ENCODE results near the gene TMEM107. TPM values are rescaled to one million over a fixed set of nuclear protein-coding genes. Genes with fewer than 3 reads are reported as not detected.
A peak's percentile ranks its signal among the peaks of the same experiment; 100 is the strongest.

The TMEM107 gene
- total and polyA plus RNA-seq, 5 donors, result 7.1 to 11.4 (median 8.2) TPM

- peak overlapping the region; percentile 100 for H3K27ac ChIP-seq (ENCODE audit: low read length)
- WGBS, result 18% methylated on average over 13 of the region's 13 CpGs
- peak; percentile 81 to 89 (median 89) for DNase-seq
- H3K27me3 ChIP-seq (ENCODE audit: control insufficient read depth, insufficient read depth), result no peaks in the 10 kb centered on the region
- intact Hi-C loops (cut with DNase I), result no loop called here
- peaks cover 19% of the 10 kb centered on the region for H3K4me1 ChIP-seq (ENCODE audit: control insufficient read depth, insufficient read depth, low read length)
- peak overlapping the region; percentile 38 for H3K4me3 ChIP-seq (ENCODE audit: low read length)
- no peaks in the 10 kb centered on the region for H3K9me3 ChIP-seq (ENCODE audit: control insufficient read depth, low read length)
- peak; percentile 4 to 49 for ATAC-seq
Measured at GRCh38 chr17:8153525-8153956, 22.6 kb downstream of the TMEM107 start.

- no peak for ATAC-seq
- H3K4me1 ChIP-seq (ENCODE audit: control insufficient read depth, insufficient read depth, low read length), result peaks cover 19% of the 10 kb centered on the region
- no peaks in the 10 kb centered on the region for H3K9me3 ChIP-seq (ENCODE audit: control insufficient read depth, low read length)
- H3K27me3 ChIP-seq (ENCODE audit: control insufficient read depth, insufficient read depth), result no peaks in the 10 kb centered on the region
- peak in 1 of 3 donors; percentile 44 for DNase-seq
- 49% methylated on average over 7 of the region's 7 CpGs for WGBS
- peak overlapping the region; percentile 15 for H3K4me3 ChIP-seq (ENCODE audit: low read length)
- intact Hi-C loops (cut with DNase I), result no loop called here
- H3K27ac ChIP-seq (ENCODE audit: low read length), result peak overlapping the region; percentile 100
Measured at GRCh38 chr17:8153031-8153451, 23.1 kb downstream of the TMEM107 start.

- peaks cover 19% of the 10 kb centered on the region for H3K4me1 ChIP-seq (ENCODE audit: control insufficient read depth, insufficient read depth, low read length)
- ATAC-seq, result peak; percentile 67 to 69
- 1% methylated on average over 42 of the region's 42 CpGs for WGBS
- H3K4me3 ChIP-seq (ENCODE audit: low read length), result peak within 1 kb of the TSS; percentile 65
- no peaks in the 10 kb centered on the region for H3K9me3 ChIP-seq (ENCODE audit: control insufficient read depth, low read length)
- H3K27ac ChIP-seq (ENCODE audit: low read length), result peak within 1 kb of the TSS; percentile 100
- intact Hi-C loops (cut with DNase I), result no loop called here
- DNase-seq, result peak; percentile 98 to 99 (median 99)
- no peaks in the 10 kb centered on the region for H3K27me3 ChIP-seq (ENCODE audit: control insufficient read depth, insufficient read depth)
Measured at GRCh38 chr17:8152112-8152775, 23.9 kb downstream of the TMEM107 start, which contains the start of gene PER1. Gene PER1, minus strand, starts transcription at chr17:8152404. Its CDS starts 1,698 bp downstream, at chr17:8150706.

- intact Hi-C loops (cut with DNase I), result no loop called here
Measured at GRCh38 chr17:8151641-8152111, 24.5 kb downstream of the TMEM107 start.

GRCh38 chr17:8151120-8151640, 25.0 kb downstream of the TMEM107 start:
- peaks cover 19% of the 10 kb centered on the region for H3K4me1 ChIP-seq (ENCODE audit: control insufficient read depth, insufficient read depth, low read length)
- intact Hi-C loops (cut with DNase I), result no loop called here
- peak; percentile 95 to 97 (median 97) for DNase-seq
- H3K27me3 ChIP-seq (ENCODE audit: control insufficient read depth, insufficient read depth), result no peaks in the 10 kb centered on the region
- WGBS, result under 1% methylated on average over 38 of the region's 38 CpGs
- H3K9me3 ChIP-seq (ENCODE audit: control insufficient read depth, low read length), result no peaks in the 10 kb centered on the region
- ATAC-seq, result peak; percentile 41 to 49
- peak overlapping the region; percentile 100 for H3K27ac ChIP-seq (ENCODE audit: low read length)
- peak overlapping the region; percentile 65 for H3K4me3 ChIP-seq (ENCODE audit: low read length)

More at GRCh38 chr17:8151641-8152111, 24.5 kb downstream of the TMEM107 start:
- H3K4me1 ChIP-seq (ENCODE audit: control insufficient read depth, insufficient read depth, low read length), result peaks cover 19% of the 10 kb centered on the region
- ATAC-seq (peak; percentile 26 to 36), DNase-seq (peak; percentile 95 to 98 (median 97))
- peak overlapping the region; percentile 65 for H3K4me3 ChIP-seq (ENCODE audit: low read length)
- H3K9me3 ChIP-seq (ENCODE audit: control insufficient read depth, low read length), result no peaks in the 10 kb centered on the region
- no peaks in the 10 kb centered on the region for H3K27me3 ChIP-seq (ENCODE audit: control insufficient read depth, insufficient read depth)
- H3K27ac ChIP-seq (ENCODE audit: low read length), result peak overlapping the region; percentile 100
- under 1% methylated on average over 22 of the region's 22 CpGs for WGBS

- intact Hi-C loops (cut with DNase I), result no loop called here
- Histone ChIP-seq H3K9me3 (ENCODE audit: control insufficient read depth, low read length) (no peaks in the 10 kb centered on the region), H3K4me3 (ENCODE audit: low read length) (peak overlapping the region; percentile 65), H3K4me1 (ENCODE audit: control insufficient read depth, insufficient read depth, low read length) (peaks cover 19% of the 10 kb centered on the region), H3K27me3 (ENCODE audit: control insufficient read depth, insufficient read depth) (no peaks in the 10 kb centered on the region), H3K27ac (ENCODE audit: low read length) (peak overlapping the region; percentile 100)
- 63% methylated on average over 18 of the region's 18 CpGs for WGBS
- DNase-seq (peak; percentile 36 to 71 (median 60)), ATAC-seq (no peak)
Measured at GRCh38 chr17:8150194-8151119, 25.7 kb downstream of the TMEM107 start.

- Histone ChIP-seq H3K27me3 (ENCODE audit: control insufficient read depth, insufficient read depth) (no peaks in the 10 kb centered on the region), H3K9me3 (ENCODE audit: control insufficient read depth, low read length) (no peaks in the 10 kb centered on the region), H3K27ac (ENCODE audit: low read length) (peak overlapping the region; percentile 100), H3K4me1 (ENCODE audit: control insufficient read depth, insufficient read depth, low read length) (peaks cover 19% of the 10 kb centered on the region), H3K4me3 (ENCODE audit: low read length) (no peak overlapping the region)
- intact Hi-C loops (cut with DNase I), result loop anchor here in 1 of 4 donors (10.0 kb wide), 1 partner anchor 305 kb away; no protein-coding TSS in a partner anchor
- WGBS, result 89% methylated on average over 29 of the region's 29 CpGs
- ATAC-seq, result no peak
- DNase-seq, result peak in 2 of 3 donors; percentile 55 to 56
Measured at GRCh38 chr17:8149419-8150193, 26.6 kb downstream of the TMEM107 start.

GRCh38 chr17:8148560-8148959, 27.6 kb downstream of the TMEM107 start:
- Histone ChIP-seq H3K27ac (ENCODE audit: low read length) (no peak overlapping the region), H3K9me3 (ENCODE audit: control insufficient read depth, low read length) (no peaks in the 10 kb centered on the region), H3K27me3 (ENCODE audit: control insufficient read depth, insufficient read depth) (no peaks in the 10 kb centered on the region), H3K4me1 (ENCODE audit: control insufficient read depth, insufficient read depth, low read length) (peaks cover 19% of the 10 kb centered on the region), H3K4me3 (ENCODE audit: low read length) (no peak overlapping the region)
- 88% methylated on average over 13 of the region's 13 CpGs for WGBS
- intact Hi-C loops (cut with DNase I), result loop anchor here in 1 of 4 donors (10.0 kb wide), 1 partner anchor 304 kb away; no protein-coding TSS in a partner anchor
- DNase-seq, result peak in 2 of 3 donors; percentile 48 to 51
- no peak for ATAC-seq

- Histone ChIP-seq H3K4me1 (ENCODE audit: control insufficient read depth, insufficient read depth, low read length) (peaks cover 12% of the 10 kb centered on the region), H3K27me3 (ENCODE audit: control insufficient read depth, insufficient read depth) (no peaks in the 10 kb centered on the region), H3K27ac (ENCODE audit: low read length) (no peak overlapping the region), H3K4me3 (ENCODE audit: low read length) (no peak overlapping the region), H3K9me3 (ENCODE audit: control insufficient read depth, low read length) (no peaks in the 10 kb centered on the region)
- 92% methylated on average over 13 of the region's 13 CpGs for WGBS
- ATAC-seq (no peak), DNase-seq (peak in 2 of 3 donors; percentile 33 to 43)
- intact Hi-C loops (cut with DNase I), result loop anchor here in 1 of 4 donors (10.0 kb wide), 1 partner anchor 303 kb away; no protein-coding TSS in a partner anchor
Measured at GRCh38 chr17:8147805-8148404, 28.3 kb downstream of the TMEM107 start.
